HCT116 (cell line): ENCODE data around the gene CHST14. TPM values are rescaled to one million over a fixed set of nuclear protein-coding genes. Genes with fewer than 3 reads are reported as not detected.

ENCODE experiments used
- ATAC-seq: fragments of 200-7000 bp; cut with Tn5 transposase; 2 replicates; pipeline ENCODE4 v1.9.1; 2020; ENCODE audit warnings: mild to moderate bottlenecking, moderate library complexity
- BruUV-seq: library from RNA; stranded (reverse); fragments of 400-500 nt; replicated peaks from 2 replicates; lab custom pipeline; 2021; lab: Mats Ljungman, UMichigan
- CTCF ChIA-PET: fragments of 300-600 bp; sonication (Branson Sonifier 250); formaldehyde crosslinking; loops from one replicate; lab custom pipeline; 2021; ENCODE audit warnings: antibody characterized with exemption; lab: Charles Lee
- POLR2A ChIA-PET: fragments of 300-600, 350-600 bp; sonication (Branson Sonifier 250); formaldehyde crosslinking; loops from one replicate; lab custom pipeline; 2021; ENCODE audit warnings: antibody characterized with exemption; lab: Charles Lee
- RAD21 ChIA-PET, 2 experiments: fragments of 300-600 bp; sonication (Branson Sonifier 250); formaldehyde crosslinking; loops; one replicate each; lab custom pipeline; 2023; ENCODE audit warnings: low total read pairs in 2 of 2; ENCODE audit not compliant: uncharacterized antibody in 2 of 2, unreplicated experiment in 2 of 2, low non-redundant PET in 1 of 2; lab: Charles Lee
- DNase-seq: peaks from one replicate; pipeline ENCODE4 v3.0.0-alpha.2; 2010; ENCODE audit warnings: low read depth, low spot score
- H2AFZ ChIP-seq: fragments of 200-600 bp; shearing (Covaris generic), sonication (generic); 2 replicates; pipeline ENCODE4 v1.6.1; 2017; ENCODE audit warnings: low read depth, mixed run types, mixed read lengths, antibody characterized with exemption, low read length; ENCODE audit not compliant: poor library complexity, severe bottlenecking
- H3K27ac ChIP-seq: 2 replicates; pipeline ENCODE4 v1.5.1; 2012; ENCODE audit warnings: low read depth, low read length
- H3K27me3 ChIP-seq: fragments of 200-600 bp; sonication (generic); 2 replicates; pipeline ENCODE4 v1.6.1; 2016; ENCODE audit warnings: mixed run types, low read length, mixed read lengths; ENCODE audit not compliant: insufficient read depth
- H3K36me3 ChIP-seq, 2 experiments: fragments of 200-500 bp in 1 of 2; fragments of 200-600 bp in 1 of 2; sonication (Bioruptor generic) in 1 of 2; sonication (generic) in 1 of 2; 2 replicates each; pipeline versions ENCODE4 v1.5.1 to v1.6.1; 2014 to 2016; ENCODE audit warnings: low read length in 2 of 2, inconsistent platforms in 1 of 2, mixed read lengths in 1 of 2, mixed run types in 1 of 2; ENCODE audit not compliant: insufficient read depth in 2 of 2, control insufficient read depth in 1 of 2
- H3K4me1 ChIP-seq, 2 experiments: fragments of 200-600 bp in 1 of 2; sonication (generic) in 1 of 2; 2 replicates each; pipeline versions ENCODE4 v1.5.1 to v1.6.1; 2012 to 2017; ENCODE audit warnings: low read length in 2 of 2, inconsistent platforms in 1 of 2, mild to moderate bottlenecking in 1 of 2, mixed read lengths in 1 of 2, mixed run types in 1 of 2, moderate library complexity in 1 of 2; ENCODE audit not compliant: insufficient read depth in 2 of 2, control insufficient read depth in 1 of 2
- H3K4me2 ChIP-seq: fragments of 200-600 bp; sonication (generic); 2 replicates; pipeline ENCODE4 v1.6.1; 2017; ENCODE audit warnings: mixed run types, low read length, mixed read lengths
- H3K4me3 ChIP-seq, 2 experiments: fragments of 200-600 bp in 1 of 2; sonication (generic) in 1 of 2; replicated peaks in 1 of 2; 2 replicates each; pipeline ENCODE4 v1.5.1; 2011 to 2016; ENCODE audit warnings: low read length in 2 of 2, control low read depth in 1 of 2, low read depth in 1 of 2, mild to moderate bottlenecking in 1 of 2, mixed read lengths in 1 of 2, mixed run types in 1 of 2
- H3K79me2 ChIP-seq: fragments of 200-600 bp; sonication (generic); 2 replicates; pipeline ENCODE4 v1.6.1; 2017; ENCODE audit warnings: mild to moderate bottlenecking, mixed run types, low read length, moderate library complexity, mixed read lengths; ENCODE audit not compliant: insufficient read depth
- H3K9ac ChIP-seq: fragments of 200-600 bp; sonication (generic); 2 replicates; pipeline ENCODE4 v1.6.1; 2016; ENCODE audit warnings: low read length, mixed read lengths
- H3K9me2 ChIP-seq: fragments of 200-600 bp; sonication (generic), shearing (Covaris generic); 2 replicates; pipeline ENCODE4 v1.6.1; 2017; ENCODE audit warnings: mixed run types, mild to moderate bottlenecking, moderate library complexity; ENCODE audit not compliant: insufficient read depth
- H3K9me3 ChIP-seq, 2 experiments: fragments of 200-500 bp in 1 of 2; fragments of 200-600 bp in 1 of 2; sonication (Bioruptor generic) in 1 of 2; sonication (generic) in 1 of 2; 2 replicates each; pipeline ENCODE4 v1.6.1; 2014 to 2017; ENCODE audit warnings: low read length in 2 of 2, mixed read lengths in 2 of 2, inconsistent platforms in 1 of 2, low read depth in 1 of 2, mild to moderate bottlenecking in 1 of 2, mixed run types in 1 of 2, moderate library complexity in 1 of 2; ENCODE audit not compliant: control insufficient read depth in 1 of 2, insufficient read depth in 1 of 2
- H4K20me1 ChIP-seq: fragments of 200-600 bp; sonication (generic), shearing (Covaris generic); 2 replicates; pipeline ENCODE4 v1.6.1; 2017; ENCODE audit warnings: mixed run types, mild to moderate bottlenecking, moderate library complexity; ENCODE audit not compliant: insufficient read depth
- CEBPB ChIP-seq: IDR thresholded peaks from 2 replicates; pipeline ENCODE4 v1.6.1; 2012; ENCODE audit warnings: low read depth
- EZH2phosphoT487 ChIP-seq: fragments of 200-600 bp; IDR thresholded peaks from 2 replicates; pipeline ENCODE4 v1.6.1; 2018; ENCODE audit warnings: antibody characterized with exemption, borderline replicate concordance
- POLR2A ChIP-seq: IDR thresholded peaks from 2 replicates; pipeline ENCODE4 v1.7.0; 2011; ENCODE audit warnings: borderline replicate concordance; ENCODE audit not compliant: insufficient read depth, insufficient read length; ENCODE audit errors: extremely low read depth
- SIN3A ChIP-seq: IDR thresholded peaks from 2 replicates; pipeline ENCODE4 v1.6.1; 2012; ENCODE audit warnings: low read depth
- TCF7L2 ChIP-seq: IDR thresholded peaks from 2 replicates; pipeline ENCODE4 v1.7.0; 2011; ENCODE audit warnings: borderline replicate concordance, inconsistent platforms; ENCODE audit not compliant: insufficient read depth, insufficient read length; ENCODE audit errors: extremely low read depth
- intact Hi-C: fragments of 100-400 bp; cut with micrococcal nuclease; formaldehyde crosslinking; loops from 2 replicates; pipeline ENCODE4 v1.10.0; 2022
- total RNA-seq: library from RNA; stranded (reverse); gene quantifications from one replicate; pipeline ENCODE4 v1.2.1, GENCODE V29; 2021; ENCODE audit not compliant: unreplicated experiment
- TF ChIP-seq, protein P1 (sequence below), 3 experiments: fragments of 200-600 bp in 1 of 3; sonication (generic) in 1 of 3; IDR thresholded peaks in 2 of 3; conservative IDR thresholded peaks in 1 of 3; 2 replicates each; pipeline ENCODE4 v1.5.1; 2012 to 2017; ENCODE audit warnings: low read depth in 2 of 3, low read length in 2 of 3, antibody characterized with exemption in 1 of 3, borderline replicate concordance in 1 of 3, control low read depth in 1 of 3, mild to moderate bottlenecking in 1 of 3, mixed read lengths in 1 of 3, mixed run types in 1 of 3, moderate library complexity in 1 of 3; ENCODE audit not compliant: insufficient read depth in 1 of 3
- TF ChIP-seq, protein P2 (sequence below): IDR thresholded peaks from 2 replicates; pipeline ENCODE4 v1.6.1; 2012

Gene CHST14
- total RNA-seq, 1 experiment from 2014 or later, result 12.7 TPM

DNA sequence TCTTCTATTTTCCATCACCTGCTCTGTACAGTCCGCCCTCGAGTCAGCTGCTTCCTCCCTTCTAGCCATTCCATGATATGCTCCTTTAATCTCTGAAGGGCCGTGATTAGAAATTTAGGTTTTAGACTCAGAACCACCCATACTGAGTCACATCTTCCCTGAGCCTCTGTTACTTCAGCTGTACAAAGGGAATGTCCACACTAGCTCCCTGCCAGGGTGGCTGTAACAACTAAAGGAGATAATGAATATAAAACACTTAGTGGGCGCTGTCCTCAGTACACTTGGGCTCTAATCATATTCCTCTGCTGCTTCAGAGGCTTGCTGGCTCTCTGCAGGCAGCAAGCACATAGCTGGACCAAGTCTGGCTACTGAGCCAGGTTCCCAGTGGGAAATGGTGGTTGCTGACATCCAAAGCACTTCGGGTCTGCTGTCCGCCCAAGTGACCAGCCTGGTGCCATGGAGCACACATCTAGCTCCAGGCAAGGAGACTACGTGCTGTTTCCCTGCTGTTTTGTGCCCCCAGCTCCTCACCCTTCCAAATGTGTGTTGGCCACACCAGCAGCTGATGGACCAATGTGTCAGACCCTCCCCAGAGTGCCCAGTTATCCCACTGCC, 901 bp upstream of the CHST14 start:
- intact Hi-C loops, result no loop called here
- Histone ChIP-seq H3K4me1 (peaks cover 14 to 22% of the 10 kb centered on the region in 2 experiments), H3K27me3 (no peaks in the 10 kb centered on the region), H3K9me3 (no peaks in the 10 kb centered on the region), H2AFZ (no peak overlapping the region), H3K9me2 (no peaks in the 10 kb centered on the region), H3K27ac (peak overlapping the region; percentile 62), H3K4me3 (no peak overlapping the region), H3K4me2 (peak overlapping the region; percentile 57; the same call in 1 of the 2 replicates), H4K20me1 (no peaks in the 10 kb centered on the region), H3K9ac (no peak overlapping the region), H3K79me2 (peaks cover 3% of the 10 kb centered on the region; the same call in 1 of the 2 replicates), H3K36me3 (peaks cover 0 to 8% of the 10 kb centered on the region in 2 experiments; a peak in 3 of 4 replicates)
- ATAC-seq (no peak), DNase-seq (no peak)
- CTCF ChIA-PET, result no interaction called here
- RAD21 ChIA-PET, result no interaction called here
- POLR2A ChIA-PET, result no interaction called here
- no TSS peak for BruUV-seq
- TF ChIP-seq TCF7L2 (no peak), EZH2phosphoT487 (no peak), POLR2A (no peak), SIN3A (no peak), CEBPB (no peak)
- TF ChIP-seq, protein P1, sequence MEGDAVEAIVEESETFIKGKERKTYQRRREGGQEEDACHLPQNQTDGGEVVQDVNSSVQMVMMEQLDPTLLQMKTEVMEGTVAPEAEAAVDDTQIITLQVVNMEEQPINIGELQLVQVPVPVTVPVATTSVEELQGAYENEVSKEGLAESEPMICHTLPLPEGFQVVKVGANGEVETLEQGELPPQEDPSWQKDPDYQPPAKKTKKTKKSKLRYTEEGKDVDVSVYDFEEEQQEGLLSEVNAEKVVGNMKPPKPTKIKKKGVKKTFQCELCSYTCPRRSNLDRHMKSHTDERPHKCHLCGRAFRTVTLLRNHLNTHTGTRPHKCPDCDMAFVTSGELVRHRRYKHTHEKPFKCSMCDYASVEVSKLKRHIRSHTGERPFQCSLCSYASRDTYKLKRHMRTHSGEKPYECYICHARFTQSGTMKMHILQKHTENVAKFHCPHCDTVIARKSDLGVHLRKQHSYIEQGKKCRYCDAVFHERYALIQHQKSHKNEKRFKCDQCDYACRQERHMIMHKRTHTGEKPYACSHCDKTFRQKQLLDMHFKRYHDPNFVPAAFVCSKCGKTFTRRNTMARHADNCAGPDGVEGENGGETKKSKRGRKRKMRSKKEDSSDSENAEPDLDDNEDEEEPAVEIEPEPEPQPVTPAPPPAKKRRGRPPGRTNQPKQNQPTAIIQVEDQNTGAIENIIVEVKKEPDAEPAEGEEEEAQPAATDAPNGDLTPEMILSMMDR (IDR thresholded peaks at IDR 0.05 in 2 of 3, conservative IDR thresholded peaks at IDR 0.05 in 1 of 3; ENCODE audit: borderline replicate concordance in 1 of 3, insufficient read depth in 1 of 3, low read depth in 2 of 3, low read length in 2 of 3), result no peak
- TF ChIP-seq, protein P2, sequence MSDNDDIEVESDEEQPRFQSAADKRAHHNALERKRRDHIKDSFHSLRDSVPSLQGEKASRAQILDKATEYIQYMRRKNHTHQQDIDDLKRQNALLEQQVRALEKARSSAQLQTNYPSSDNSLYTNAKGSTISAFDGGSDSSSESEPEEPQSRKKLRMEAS, result no peak
